Endometrial microvascular endothelial cells (primary cell): ENCODE measurements around the gene GNB5. TPM values are rescaled to one million over a fixed set of nuclear protein-coding genes. Genes with fewer than 3 reads are reported as not detected.
"Not testable (repeated sequence)": the region's sequence is repeated elsewhere in the genome, so short reads cannot be mapped to it uniquely, and the experiment has no call there.

Experiments used
- in situ Hi-C: cut with HindIII; loops from 2 replicates; pipeline ENCODE4 v1.10.0; 2017; ENCODE audit warnings: low sequenced_read_pairs, low pct_unique_long_range_greater_than_20kb; ENCODE audit errors: inconsistent ontology term
- total RNA-seq: library from RNA; depleted of rRNA; stranded (reverse); fragments of >200 nt; gene quantifications from one replicate; pipeline ENCODE4 v1.2.3, GENCODE V29; 2015; ENCODE audit errors: inconsistent ontology term

The GNB5 gene
- 54.4 TPM for total RNA-seq

DNA sequence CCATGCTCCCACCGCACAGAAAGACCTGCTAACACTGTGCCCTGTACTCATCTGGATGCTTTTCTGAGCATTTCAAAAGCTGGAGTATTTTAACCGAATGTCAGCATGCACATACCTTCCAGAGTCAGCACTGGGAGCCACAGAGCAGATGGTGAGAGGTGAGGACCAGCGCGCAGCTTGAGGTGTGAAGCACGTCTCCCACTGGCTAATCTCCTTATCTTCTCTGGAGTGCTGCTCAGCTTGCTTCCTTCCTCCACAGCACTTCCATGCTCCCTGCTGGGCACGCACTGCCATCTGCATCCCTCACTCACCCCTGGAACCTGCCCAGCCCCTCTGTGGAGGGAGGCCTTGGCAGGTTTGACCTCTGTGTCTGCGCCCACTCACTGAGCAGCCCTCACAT, at the start of gene GNB5:
TSS of gene GNB5 (minus strand) at position 186 of the 400 bp plus-strand sequence. CDS start 6,716 bp downstream, outside the sequence.
- in situ Hi-C loops, result no loop called here

- in situ Hi-C loops, result no loop called here
Measured at GRCh38 chr15:52240166-52240565, 49.0 kb upstream of the GNB5 start.

- in situ Hi-C loops, result not testable (repeated sequence)
Measured at GRCh38 chr15:52238989-52239525, 47.9 kb upstream of the GNB5 start.

- in situ Hi-C loops, result no loop called here
Measured at GRCh38 chr15:52238149-52238548, 47.0 kb upstream of the GNB5 start.

- in situ Hi-C loops, result no loop called here
Measured at GRCh38 chr15:52236013-52236412, 44.8 kb upstream of the GNB5 start.

- in situ Hi-C loops, result no loop called here
Measured at GRCh38 chr15:52234596-52235541, 43.7 kb upstream of the GNB5 start.

- in situ Hi-C loops, result no loop called here
Measured at GRCh38 chr15:52233405-52233804, 42.2 kb upstream of the GNB5 start.

- in situ Hi-C loops, result no loop called here
Measured at GRCh38 chr15:52232327-52232726, 41.1 kb upstream of the GNB5 start.

DNA sequence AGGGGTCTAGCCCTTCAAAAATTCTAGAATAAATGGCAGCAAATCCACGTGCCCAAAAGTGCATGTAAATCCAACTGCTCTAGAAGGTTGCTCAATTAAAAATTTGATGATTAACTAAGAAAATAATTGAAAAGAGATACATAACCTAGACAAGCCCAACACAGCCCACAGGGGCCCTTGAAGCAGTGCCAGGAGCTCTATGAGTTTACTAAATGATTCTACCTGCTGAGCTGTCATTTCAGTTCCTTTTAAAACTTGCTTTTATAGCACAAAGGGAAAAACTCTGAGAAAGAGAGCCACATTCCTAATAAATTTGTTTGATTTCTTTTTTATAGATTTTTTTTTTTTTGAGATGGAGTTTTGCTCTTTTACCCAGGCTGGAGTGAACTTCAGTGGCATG, 38.9 kb upstream of the GNB5 start:
- in situ Hi-C loops, result no loop called here

DNA sequence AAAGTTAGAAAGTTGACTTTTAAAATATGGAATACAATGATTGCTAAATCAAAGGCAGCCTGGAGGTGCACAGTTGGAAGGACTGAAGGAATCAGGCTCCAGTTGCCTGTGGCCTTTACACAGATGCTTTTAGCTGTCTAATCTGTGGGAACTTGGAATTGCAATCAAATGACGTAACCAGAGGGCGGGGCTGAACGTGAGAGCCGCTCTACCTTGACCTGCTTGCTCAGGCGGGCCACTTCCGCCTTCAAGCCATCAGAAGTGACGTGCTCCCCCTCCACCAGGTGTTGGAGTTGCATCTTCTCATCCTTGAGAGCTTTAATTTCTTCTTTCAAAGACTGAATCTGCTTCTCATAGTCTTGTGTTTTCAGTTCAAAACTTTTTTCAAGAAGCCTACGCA, 37.7 kb upstream of the GNB5 start:
- in situ Hi-C loops, result no loop called here

- in situ Hi-C loops, result no loop called here
Measured at GRCh38 chr15:52227456-52227855, 36.3 kb upstream of the GNB5 start.

DNA sequence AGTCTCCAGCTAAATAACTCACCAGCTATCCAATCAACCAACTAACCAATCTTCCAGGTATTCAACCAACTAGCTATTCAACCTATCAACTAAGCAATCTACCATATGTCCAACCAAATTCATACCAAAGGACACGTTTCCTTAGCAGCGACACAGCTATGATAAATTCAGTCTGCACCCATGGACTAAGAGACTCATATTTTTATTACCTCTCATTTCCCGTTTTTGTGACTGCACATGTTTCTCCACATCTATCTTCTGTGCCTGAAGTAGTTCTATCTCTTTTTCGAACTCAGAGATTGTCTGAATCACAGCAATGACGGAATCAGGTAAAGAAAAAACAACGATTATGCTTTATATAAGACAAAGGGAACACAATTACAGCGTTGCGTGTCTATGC, 34.0 kb upstream of the GNB5 start:
- in situ Hi-C loops, result no loop called here

- in situ Hi-C loops, result no loop called here
Measured at GRCh38 chr15:52224211-52224610, 33.0 kb upstream of the GNB5 start.

GRCh38 chr15:52221730-52222129, 30.5 kb upstream of the GNB5 start:
- in situ Hi-C loops, result no loop called here

- in situ Hi-C loops, result no loop called here
Measured at GRCh38 chr15:52220937-52221660, 29.9 kb upstream of the GNB5 start.

GRCh38 chr15:52220251-52220650, 29.1 kb upstream of the GNB5 start:
- in situ Hi-C loops, result no loop called here

GRCh38 chr15:52218816-52219215, 27.6 kb upstream of the GNB5 start:
- in situ Hi-C loops, result no loop called here

GRCh38 chr15:52218371-52218770, 27.2 kb upstream of the GNB5 start:
- in situ Hi-C loops, result no loop called here

DNA sequence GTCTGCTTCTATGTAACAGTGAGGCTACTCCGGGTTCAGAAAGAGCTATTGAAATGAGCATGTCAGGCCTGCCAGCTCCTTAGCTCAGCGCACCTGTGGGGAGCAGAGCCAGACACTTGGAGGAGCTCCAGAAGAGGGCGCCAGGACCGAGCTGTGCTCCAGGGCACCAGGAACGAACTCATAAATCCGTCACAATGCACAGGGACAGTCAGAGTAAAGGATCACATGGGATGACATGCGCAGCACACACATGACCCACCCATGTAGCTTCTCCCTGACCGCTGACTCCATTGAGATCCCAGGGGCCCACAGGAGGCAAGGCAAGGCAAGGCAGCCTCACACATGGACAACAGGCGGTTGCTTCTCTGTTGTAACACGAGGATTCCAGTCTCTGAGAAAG, 26.0 kb upstream of the GNB5 start:
- in situ Hi-C loops, result no loop called here

GRCh38 chr15:52214553-52214952, 23.4 kb upstream of the GNB5 start:
- in situ Hi-C loops, result no loop called here
